NCI-H2171 (cell line): Measurements from ENCODE around the gene SPHK1.
"Not testable (repeated sequence)": the region's sequence is repeated elsewhere in the genome, so short reads cannot be mapped to it uniquely, and the experiment has no call there.

Source experiments
- DNase-seq: peaks from one replicate; lab custom pipeline; 2025; lab: John Stamatoyannopoulos, UW

SPHK1 gene, protein sequence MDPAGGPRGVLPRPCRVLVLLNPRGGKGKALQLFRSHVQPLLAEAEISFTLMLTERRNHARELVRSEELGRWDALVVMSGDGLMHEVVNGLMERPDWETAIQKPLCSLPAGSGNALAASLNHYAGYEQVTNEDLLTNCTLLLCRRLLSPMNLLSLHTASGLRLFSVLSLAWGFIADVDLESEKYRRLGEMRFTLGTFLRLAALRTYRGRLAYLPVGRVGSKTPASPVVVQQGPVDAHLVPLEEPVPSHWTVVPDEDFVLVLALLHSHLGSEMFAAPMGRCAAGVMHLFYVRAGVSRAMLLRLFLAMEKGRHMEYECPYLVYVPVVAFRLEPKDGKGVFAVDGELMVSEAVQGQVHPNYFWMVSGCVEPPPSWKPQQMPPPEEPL

DNA sequence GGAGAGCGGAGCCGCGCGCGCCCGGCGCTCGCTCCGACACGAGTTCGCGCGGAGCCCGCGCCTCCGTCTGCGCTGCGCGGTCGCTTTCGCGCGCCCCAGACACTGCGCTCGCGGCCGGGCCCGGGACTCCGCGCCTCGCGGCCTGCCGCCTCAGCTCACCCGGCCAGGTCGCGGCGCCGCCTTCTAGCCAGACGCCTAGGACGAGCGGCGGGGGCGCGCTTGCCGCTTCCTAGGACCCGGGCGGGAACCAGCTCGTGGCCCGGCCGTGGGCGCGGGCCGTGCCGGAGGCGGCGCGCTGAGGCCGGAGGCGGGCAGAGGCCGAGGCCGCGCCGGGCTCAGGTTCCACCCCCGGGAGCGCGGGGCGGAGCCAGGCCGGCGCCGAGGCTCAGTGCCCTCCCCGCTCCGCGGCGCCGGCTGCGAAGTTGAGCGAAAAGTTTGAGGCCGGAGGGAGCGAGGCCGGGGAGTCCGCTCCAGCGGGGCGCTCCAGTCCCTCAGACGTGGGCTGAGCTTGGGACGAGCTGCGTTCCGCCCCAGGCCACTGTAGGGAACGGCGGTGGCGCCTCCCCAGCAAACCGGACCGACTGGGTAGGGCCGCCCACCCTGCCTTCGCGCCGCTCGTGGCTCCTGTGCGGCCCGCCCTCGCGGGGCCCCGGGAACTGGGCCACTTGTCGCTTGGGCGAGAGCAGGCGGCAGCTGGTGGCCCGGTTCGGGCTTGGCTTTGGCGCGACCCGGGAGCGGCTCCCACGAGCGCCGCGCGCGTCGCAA, at the start of gene SPHK1:
Gene SPHK1, plus strand, starts transcription at position 388 of the 765 bp plus-strand sequence. CDS start 1,036 bp downstream, outside the sequence.
- DNase-seq = peak; percentile 36

DNA sequence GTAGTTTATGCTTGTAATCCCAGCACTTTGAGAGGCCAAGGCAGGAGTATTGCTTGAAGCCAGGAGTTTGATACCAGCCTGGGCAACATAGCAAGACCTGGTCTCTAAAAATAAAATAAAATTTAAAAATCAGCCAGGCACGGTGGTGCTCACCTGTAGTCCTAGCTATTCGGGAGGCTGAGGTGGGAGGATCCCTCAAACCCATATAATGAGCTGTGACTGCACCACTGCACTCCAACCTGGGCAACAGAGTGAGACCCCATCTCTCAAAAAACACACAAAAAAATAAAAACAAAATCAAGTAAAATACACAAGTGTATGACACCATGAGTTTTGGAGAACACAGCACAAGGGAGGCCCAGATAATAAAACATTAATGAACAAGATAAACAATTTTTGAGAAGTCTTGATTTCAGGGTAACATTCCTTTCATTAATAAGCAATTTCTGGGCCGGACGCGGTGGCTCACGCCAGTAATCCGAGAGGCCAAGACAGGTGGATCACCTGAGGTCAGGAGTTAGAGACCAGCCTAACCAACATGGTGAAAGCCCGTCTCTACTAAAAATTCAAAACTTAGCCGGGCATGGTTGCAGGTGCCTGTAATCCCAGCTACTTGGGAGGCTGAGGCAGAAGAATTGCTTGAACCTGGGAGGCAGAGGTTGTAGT, 48.6 kb upstream of the SPHK1 start:
- no peak for DNase-seq

DNA sequence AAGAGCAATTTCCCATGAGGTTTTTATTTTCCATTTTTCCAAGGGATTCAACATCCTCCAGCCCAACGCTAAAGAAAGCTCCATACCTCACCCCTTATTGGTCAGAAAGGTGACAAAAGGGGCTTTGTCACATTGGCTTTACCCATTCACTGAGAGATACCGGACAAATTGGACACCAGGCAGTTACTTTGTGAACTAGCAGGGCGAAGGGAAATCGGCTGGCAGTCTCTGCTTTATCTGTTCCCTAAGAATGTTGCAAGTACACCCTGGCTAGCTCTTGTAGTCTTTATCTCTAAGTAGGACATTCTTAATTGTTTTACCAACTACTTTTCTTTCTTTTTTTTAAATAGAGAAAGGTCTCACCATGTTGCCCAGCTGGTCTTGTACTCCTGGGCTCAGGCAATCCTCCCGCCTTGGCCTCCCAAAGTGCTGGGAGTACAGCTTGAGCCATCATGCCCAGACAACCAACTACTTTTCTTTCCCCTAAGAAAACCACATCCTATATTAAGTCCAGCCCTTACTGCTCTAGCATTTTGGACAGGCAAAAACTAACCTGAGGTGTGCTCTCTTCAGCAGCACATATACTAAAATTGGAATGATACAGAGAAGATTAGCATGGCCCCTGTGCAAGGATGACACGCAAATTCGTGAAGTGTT, 47.5 kb upstream of the SPHK1 start:
- no peak for DNase-seq

DNA sequence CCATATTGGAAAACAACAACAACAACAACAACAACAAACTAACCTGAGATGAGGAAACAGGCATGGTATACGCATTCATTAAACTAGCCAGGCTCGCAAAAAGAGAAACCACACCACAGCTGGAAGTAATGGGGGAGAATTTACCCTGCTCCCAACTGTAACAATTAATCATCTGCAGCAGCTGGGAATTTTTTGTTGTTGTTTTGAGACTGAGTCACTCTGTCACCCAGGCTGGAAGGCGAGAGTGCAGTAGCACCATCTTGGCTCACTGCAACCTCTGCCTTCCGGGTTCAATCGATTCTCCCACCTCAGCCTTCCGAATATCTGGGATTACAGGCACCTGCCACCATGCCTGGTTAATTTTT, 47.0 kb upstream of the SPHK1 start:
- DNase-seq = no peak

DNA sequence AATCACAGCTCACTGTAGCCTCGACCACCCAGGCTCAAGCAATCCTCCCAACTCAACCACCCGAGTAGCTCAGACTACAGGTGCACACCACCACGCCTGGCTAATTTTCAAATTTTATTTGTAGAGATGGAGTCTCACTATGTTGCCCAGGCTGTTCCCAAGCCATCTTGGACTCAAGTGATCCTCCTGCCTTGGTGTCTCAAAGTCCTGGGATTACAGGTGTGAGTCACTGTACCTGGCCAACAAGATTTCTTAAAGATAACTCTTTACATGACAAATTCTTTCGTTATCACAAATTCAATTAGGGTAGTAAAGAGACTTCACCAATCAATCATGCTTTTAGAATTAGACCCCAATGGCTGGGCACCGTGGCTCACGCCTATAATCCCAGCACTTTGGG, 43.1 kb upstream of the SPHK1 start:
- no peak for DNase-seq

DNA sequence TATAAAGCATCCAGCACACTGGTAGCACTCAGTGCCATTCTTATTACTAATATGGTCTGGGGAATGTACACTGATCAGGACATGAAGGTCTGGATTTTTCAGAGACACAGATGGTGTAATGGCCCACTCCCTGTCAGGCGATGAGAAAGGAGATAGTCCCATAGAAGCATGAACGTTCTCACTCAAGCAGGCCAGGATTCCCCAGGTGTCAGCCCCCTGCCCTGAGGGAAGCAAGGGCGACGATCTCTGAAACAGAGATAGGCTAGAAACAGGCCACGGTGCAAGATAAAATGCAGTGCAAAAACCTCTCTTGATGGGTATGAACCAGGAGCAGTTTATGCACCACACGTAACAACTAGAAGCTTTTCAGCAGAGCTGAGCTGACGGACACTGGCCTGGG, 41.3 kb upstream of the SPHK1 start:
- no peak for DNase-seq

DNA sequence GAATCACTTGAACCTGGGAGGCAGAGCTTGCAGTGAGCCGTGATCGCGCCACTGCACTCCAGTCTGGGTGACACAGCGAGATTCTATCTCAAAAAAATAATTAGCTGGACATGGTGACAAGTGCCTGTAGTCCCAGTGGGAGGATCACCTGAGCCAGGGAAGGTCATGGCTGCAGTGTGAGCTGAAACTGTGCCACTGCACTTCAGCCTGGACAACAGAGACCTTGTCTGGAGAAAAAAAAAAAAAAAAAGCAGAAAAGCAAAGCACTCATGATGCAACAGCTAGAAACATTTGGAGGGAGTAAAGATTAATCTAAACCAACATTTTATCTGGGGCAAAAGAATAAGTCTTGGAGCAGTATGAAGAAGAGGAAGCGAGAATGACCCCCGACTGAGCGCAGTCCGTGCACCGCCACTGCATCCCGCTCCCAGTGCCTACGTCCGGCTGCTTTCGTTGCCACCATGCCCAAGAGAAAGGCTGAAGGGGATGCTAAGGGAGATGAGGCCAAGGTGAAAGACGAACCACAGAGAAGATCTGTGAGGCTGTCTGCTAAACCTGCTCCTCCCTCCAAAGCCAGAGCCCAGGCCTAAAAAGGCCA, 38.9 kb upstream of the SPHK1 start:
- no peak for DNase-seq

DNA sequence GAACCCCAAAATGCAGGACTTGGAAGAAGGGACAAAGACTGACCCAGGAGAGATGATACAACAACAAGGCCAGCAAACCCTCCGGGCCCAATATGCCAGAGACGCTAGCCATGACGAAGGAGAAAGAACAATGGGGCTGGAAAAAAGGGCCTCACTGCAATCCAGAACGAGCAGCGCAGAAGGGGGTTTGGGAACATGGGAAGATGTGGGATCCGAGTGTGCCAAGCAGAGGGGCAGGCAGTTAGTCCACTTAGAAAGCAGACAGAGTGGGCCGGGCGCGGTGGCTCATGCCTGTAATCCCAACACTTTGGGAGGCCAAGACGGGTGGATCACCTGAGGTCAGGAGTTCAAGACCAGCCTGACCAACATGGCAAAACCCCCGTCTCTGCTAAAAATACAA, 37.5 kb upstream of the SPHK1 start:
- DNase-seq = not testable (repeated sequence)

DNA sequence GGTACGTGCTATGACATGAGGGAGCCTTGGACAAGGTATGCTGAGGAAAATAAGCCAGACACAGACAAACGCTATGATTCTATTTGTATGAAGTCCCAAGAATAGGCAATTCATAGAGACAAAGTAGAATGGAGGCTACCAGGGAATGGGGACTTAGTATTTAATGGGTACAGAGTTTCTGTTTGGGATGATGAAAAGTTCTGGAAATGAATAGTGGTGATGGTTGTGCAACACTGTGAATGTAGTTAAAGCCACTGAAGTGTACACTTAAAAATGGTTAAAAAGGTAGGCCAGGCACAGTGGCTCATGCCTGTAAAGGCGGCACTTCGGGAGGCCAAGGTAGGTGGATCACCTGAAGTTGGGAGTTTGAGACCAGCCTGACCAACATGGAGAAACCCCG, 33.9 kb upstream of the SPHK1 start:
- DNase-seq = no peak

DNA sequence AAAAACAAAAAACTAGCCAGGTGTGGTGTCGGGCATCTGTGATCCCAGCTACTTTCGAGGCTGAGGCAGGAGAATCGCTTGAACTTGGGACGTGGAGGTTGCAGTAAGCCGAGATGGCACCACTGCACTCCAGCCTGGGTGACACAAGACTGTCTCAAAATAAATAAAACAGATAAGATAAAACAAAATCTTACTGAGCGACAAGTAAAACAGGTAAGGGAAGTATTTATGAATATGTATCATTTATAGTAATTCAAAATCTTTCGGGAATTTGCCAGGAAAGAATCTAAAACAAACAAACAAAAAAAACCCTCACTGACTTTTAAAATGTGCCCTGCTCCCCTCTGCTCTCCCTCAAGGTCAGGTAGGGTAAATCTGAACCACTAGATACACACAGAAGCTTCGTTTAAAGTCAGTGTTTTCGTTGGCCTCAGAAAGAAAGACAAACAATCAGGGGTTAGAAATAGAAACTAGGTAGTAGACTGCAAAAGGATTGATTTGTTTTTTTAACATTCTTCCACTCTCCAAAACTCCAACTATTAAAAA, 32.8 kb upstream of the SPHK1 start:
- DNase-seq = no peak

DNA sequence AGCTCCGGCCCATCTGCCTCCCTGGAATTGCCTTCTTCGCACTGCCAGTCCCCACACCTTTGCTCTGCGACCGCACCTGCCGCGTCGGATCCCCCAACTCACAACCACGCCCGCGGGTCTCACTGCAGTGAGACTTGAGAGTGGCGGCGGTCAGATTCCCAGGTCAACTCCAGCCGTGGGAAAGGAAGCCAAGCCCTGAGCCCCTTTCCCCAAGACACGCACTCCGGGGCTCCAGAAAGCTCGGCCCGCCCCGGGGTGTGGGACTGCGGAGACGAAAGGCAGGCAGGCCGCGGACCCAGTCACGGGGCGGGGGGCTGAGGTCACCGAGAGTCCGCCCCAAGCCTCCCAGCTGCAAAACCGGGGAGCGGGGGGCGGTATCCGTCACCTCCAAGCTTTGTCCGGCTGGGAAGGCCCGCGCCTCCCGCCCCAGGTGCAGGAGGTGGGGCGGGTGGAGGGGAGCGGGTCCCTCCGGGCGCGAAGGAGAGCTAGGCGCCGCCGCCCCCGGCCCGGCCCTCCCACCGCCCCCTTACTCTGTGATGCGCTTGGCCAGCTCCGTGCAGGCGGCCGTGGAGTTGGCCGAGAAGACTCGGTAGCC, 31.3 kb upstream of the SPHK1 start:
- DNase-seq = no peak

DNA sequence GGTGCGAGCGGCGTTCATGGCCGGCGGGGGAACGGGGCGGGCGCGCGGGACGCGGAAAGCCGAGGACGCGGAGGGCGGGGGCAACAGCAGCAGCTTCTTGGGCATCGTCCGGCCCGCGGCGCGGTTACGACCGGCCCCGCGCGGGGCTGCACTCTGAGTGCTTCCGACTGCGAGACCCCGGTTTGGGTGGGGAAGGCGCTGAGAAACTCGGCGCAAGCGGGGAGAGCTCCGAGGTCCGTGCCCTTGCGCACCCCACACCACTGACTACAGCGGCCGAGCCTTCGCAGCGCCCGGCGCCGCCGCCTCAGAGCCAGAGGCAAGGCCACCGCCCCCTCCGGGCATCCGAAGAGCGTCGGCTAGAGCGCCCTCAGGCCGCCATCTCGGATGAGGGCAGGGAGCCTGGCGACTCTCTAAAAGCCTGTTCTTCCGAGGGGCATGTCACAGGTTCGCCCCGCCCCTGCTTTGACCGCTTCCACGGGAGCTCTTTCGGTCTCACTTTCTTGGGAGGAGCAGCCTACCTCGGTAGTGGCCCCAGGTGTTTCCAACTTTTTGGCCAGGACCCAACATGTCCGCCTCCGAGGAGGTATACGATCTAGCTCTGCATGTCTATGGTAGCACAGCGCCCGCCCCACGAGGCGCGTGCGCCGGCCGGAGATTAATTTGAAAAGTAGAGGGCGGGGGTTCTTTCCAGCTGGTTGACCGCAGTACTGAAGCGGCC, 30.7 kb upstream of the SPHK1 start, which contains the start of gene PRPSAP1:
Gene PRPSAP1, minus strand, starts transcription at position 318 of the 718 bp plus-strand sequence. Its CDS starts 213 bp downstream, at position 105.
- peak; percentile 91 for DNase-seq

DNA sequence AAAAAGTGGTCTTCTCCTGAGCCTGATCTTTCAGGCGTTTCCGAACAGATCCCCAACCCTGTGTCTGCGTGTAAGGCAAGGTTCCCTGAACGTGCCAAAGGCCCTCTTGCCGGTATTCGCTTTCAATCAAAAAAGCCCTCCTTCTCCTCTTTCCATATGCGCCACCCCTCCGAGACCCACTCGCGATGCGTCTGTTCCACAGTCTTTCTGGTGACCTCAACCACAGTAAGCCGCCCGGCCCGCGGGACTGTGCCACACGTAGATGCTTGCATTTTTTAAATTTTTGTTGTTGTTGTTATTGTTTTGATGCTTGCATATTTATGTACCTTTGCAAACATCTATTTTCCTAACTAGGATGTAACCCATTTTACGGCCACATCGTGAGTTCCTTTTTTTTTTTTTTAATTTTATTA, 30.1 kb upstream of the SPHK1 start:
- DNase-seq = no peak

DNA sequence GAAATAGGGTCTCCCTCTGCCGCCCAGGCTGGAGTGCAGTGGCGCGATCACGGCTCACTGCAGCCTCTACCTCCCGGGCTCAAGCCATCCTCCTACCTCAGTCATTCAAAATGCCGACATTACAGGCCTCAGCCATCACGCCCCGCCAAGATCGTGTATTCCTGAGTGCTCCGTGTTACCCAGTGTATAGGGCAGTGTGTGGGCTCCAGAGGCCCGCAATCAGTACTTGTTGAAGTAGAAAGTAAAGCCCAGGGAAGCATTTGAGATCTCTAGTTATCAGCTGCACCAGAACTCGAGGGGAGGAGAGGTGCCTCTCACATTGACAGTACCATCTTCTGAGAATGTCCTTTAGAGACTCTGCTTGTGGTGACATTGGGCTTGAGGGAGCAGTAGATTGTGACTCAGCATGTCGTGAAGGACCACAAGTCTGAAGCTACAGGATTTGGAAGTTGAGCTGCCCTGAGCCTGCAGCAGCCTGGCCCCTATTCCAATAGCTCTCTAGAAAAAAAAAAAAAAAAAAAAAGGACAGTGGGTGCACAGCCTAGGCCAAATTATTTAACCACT, 29.6 kb upstream of the SPHK1 start:
- no peak for DNase-seq

DNA sequence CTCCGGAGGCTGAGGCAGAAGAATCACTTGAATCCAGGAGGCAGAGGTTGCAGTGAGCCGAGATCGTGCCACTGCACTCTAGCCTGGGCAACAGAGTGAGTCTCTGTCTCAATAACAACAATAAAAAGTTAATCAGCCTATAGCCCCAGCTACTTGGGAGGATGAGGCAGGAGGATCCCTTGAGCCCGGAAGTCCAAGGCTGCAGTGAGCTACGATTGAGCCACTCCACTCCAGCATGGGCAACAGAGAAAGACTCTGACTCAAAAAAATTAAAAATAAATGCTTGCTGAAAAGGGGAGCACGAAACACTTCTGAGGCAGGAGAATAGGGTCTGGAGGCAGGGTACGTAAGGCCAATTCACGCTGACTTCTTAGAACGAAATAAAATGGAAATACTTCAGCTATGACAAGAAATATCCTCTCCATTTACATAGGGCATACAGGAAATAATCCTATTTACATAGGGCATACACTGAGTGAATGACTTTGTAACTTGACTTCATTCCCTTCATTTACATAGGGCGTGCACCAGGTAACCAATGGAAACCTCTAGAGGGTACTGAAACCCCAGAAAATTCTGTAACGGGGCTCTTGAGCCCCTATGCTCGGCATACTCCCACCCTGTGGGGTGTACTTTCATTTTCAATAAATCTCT, 27.5 kb upstream of the SPHK1 start:
- DNase-seq = no peak

DNA sequence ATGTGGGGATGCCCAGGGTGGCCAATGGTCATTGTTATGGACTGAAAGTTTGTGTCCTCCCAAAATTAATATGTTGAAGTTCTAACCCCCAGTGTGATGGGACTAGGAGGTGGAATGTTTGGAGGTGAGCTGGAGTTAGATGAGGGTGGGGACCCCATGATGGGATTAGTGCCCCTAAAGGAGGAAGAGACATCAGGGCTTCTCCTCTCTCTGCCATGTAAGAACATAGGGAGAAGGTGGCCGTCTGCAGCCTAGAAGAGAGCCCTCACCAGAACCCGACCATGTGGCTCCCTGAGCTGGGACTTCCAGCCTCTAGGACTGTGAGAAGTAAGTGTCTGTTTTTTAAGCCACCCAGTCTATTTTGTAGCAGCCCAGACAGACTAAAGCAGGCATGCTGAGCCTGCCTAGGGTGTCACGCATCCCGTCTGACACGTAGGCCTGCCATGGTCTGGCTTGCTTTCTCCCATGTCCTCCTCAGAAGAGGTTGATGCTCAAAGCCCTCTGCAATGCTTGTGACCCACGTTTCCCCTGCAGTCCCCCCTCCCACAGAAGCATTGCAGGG, 26.7 kb upstream of the SPHK1 start:
- DNase-seq = no peak

DNA sequence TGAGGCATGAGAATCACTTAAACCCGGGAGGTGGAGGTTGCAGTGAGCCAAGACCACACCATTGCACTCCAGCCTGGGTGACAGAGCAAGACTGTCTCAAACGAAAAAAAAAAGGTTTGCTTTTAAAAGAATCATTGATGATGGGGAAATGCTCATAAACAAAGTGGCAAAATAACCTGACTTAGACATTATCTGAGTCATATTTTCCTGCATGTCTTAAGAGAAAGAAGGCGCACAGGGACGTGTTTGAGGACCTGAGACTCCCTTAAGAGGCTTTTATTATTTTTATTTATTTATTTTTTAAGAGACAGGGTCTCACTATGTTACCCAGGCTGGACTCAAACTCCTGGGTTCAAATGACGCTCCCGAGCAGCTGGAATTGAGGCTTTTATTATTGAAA, 25.0 kb upstream of the SPHK1 start:
- no peak for DNase-seq

DNA sequence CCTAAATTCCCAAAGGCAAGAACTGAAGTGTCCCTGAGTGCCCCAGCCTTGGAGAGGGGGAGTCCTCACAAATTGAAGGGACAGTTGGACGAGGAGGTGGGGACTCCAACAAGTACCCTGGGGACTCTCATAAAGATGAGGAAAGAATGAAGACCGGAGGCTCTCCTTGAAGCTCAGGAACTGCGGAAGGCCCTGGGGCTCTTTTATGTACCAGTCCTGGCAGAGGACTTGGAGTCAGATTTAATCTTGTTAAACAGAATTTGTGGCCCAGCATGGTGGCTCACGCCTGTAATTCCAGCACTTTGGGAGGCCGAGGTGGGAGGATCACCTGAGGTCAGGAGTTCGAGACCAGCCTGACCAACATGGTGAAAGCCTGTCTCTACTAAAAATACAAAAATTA, 24.6 kb upstream of the SPHK1 start:
- not testable (repeated sequence) for DNase-seq

DNA sequence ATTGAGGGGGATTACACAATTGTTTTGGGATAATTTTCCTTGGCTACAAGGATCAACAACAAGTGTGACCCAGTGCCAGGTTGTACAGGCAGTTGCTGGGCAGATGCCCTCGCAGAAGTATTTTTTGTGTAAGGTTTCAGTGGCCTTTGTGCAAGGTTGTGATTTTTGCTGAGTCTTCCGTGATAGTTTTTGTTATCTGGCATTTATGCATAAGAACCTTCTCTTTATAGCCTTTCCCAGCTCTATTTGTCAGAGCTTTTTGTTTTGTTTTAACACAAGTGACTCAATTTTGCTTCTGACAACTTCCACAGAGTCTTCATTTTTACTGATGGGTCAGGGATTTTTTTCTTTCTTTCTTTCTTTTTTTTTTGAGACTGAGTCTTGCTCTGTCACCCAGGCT, 23.9 kb upstream of the SPHK1 start:
- no peak for DNase-seq
